B cell (primary cell): ENCODE results near the gene NFIB.

Experiments
- EZH2 ChIP-seq: IDR thresholded peaks from 2 replicates; pipeline ENCODE4 v1.6.1; 2012; ENCODE audit warnings: borderline replicate concordance, low read depth, mild to moderate bottlenecking, moderate library complexity, low read length; ENCODE audit not compliant: insufficient read depth, poor library complexity, severe bottlenecking
- TF ChIP-seq, protein P1 (sequence below): fragments of 200-600 bp; IDR thresholded peaks from one replicate; pipeline ENCODE4 v1.8.0; 2022; ENCODE audit warnings: antibody characterized with exemption, mild to moderate bottlenecking

DNA sequence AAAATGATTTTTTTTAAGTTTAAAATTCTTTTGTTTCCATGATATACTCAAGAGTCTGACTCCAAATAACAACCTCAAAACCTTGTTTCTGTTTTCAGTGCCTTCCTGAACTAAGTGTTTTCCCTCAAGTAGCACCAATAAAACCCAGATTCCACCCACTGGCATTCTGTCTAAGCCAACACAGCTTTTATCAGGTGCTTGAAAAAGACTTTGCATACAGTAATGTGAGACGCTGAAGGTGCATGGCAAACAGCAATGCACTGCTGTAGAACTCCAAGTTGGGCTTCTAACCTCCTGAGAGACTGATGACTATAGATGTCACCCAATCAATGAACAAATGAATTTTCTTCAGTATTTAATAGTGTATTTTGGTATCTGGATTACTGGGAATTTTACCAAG lies 95.7 kb downstream of the NFIB start:
- TF ChIP-seq, protein P1, sequence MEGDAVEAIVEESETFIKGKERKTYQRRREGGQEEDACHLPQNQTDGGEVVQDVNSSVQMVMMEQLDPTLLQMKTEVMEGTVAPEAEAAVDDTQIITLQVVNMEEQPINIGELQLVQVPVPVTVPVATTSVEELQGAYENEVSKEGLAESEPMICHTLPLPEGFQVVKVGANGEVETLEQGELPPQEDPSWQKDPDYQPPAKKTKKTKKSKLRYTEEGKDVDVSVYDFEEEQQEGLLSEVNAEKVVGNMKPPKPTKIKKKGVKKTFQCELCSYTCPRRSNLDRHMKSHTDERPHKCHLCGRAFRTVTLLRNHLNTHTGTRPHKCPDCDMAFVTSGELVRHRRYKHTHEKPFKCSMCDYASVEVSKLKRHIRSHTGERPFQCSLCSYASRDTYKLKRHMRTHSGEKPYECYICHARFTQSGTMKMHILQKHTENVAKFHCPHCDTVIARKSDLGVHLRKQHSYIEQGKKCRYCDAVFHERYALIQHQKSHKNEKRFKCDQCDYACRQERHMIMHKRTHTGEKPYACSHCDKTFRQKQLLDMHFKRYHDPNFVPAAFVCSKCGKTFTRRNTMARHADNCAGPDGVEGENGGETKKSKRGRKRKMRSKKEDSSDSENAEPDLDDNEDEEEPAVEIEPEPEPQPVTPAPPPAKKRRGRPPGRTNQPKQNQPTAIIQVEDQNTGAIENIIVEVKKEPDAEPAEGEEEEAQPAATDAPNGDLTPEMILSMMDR: no peak
- TF ChIP-seq EZH2: no peak
